Neural crest cell (in vitro differentiated cells): Measurements from ENCODE around the gene KCNS3. TPM values are rescaled to one million over a fixed set of nuclear protein-coding genes. Genes with fewer than 3 reads are reported as not detected.
A peak's percentile ranks its signal among the peaks of the same experiment; 100 is the strongest.

Experiments used
- DNase-seq: peaks from one replicate; pipeline ENCODE4 v3.0.0; 2021; ENCODE audit warnings: low read depth, mixed read lengths, low spot score
- H3K27ac Mint-ChIP-seq: one replicate; pipeline ENCODE4 v1.8.0; 2021; ENCODE audit warnings: mild to moderate bottlenecking, mixed read lengths; ENCODE audit not compliant: unreplicated experiment
- H3K27me3 Mint-ChIP-seq: 2 replicates; pipeline ENCODE4 v1.8.0; 2021; ENCODE audit warnings: low read depth, mild to moderate bottlenecking, mixed read lengths
- H3K36me3 Mint-ChIP-seq: 2 replicates; pipeline ENCODE4 v1.8.0; 2021; ENCODE audit warnings: low read depth, mild to moderate bottlenecking, mixed read lengths
- H3K4me1 Mint-ChIP-seq: 2 replicates; pipeline ENCODE4 v1.8.0; 2021; ENCODE audit warnings: mixed read lengths
- H3K4me3 Mint-ChIP-seq: one replicate; pipeline ENCODE4 v1.8.0; 2021; ENCODE audit warnings: mild to moderate bottlenecking, mixed read lengths
- H3K9me3 Mint-ChIP-seq: 2 replicates; pipeline ENCODE4 v1.8.0; 2021; ENCODE audit warnings: mixed read lengths
- CTCF ChIP-seq: fragments of 200-600 bp; sonication (generic); conservative IDR thresholded peaks from 2 replicates; pipeline ENCODE4 v1.5.0; 2021; ENCODE audit warnings: antibody characterized with exemption, mild to moderate bottlenecking
- total RNA-seq: library from RNA; stranded (reverse); gene quantifications from 2 replicates; pipeline ENCODE4 v1.2.1, GENCODE V29; 2021

KCNS3 gene
- total RNA-seq, 1 donor from 2014 or later: 1.4 TPM

GRCh38 chr2:17864676-17865075 lies 13.8 kb upstream of the KCNS3 start:
- H3K4me1 Mint-ChIP-seq: no peaks in the 10 kb centered on the region

GRCh38 chr2:17867133-17867532 lies 11.3 kb upstream of the KCNS3 start:
- H3K36me3 Mint-ChIP-seq: no peaks in the 10 kb centered on the region
- no peak overlapping the region for H3K4me3 Mint-ChIP-seq
- no peaks in the 10 kb centered on the region for H3K9me3 Mint-ChIP-seq
- TF ChIP-seq CTCF: no peak
- H3K4me1 Mint-ChIP-seq: no peaks in the 10 kb centered on the region
- H3K27me3 Mint-ChIP-seq: peaks cover 7% of the 10 kb centered on the region
- H3K27ac Mint-ChIP-seq: no peak overlapping the region
- no peak for DNase-seq

More at GRCh38 chr2:17864676-17865075, 13.8 kb upstream of the KCNS3 start:
- Mint-ChIP-seq H3K27me3 (peaks cover 18% of the 10 kb centered on the region), H3K9me3 (no peaks in the 10 kb centered on the region), H3K36me3 (no peaks in the 10 kb centered on the region), H3K27ac (no peak overlapping the region), H3K4me3 (no peak overlapping the region)
- DNase-seq: no peak
- no peak for TF ChIP-seq CTCF

GRCh38 chr2:17869128-17869527 lies 9.3 kb upstream of the KCNS3 start:
- DNase-seq: no peak
- Mint-ChIP-seq H3K9me3 (no peaks in the 10 kb centered on the region), H3K36me3 (no peaks in the 10 kb centered on the region), H3K4me3 (no peak overlapping the region), H3K27ac (no peak overlapping the region), H3K27me3 (peaks cover 26% of the 10 kb centered on the region), H3K4me1 (no peaks in the 10 kb centered on the region)
- no peak for TF ChIP-seq CTCF

- no peaks in the 10 kb centered on the region for H3K36me3 Mint-ChIP-seq
- no peaks in the 10 kb centered on the region for H3K4me1 Mint-ChIP-seq
- peaks cover 51% of the 10 kb centered on the region for H3K27me3 Mint-ChIP-seq
- no peak for DNase-seq
- H3K9me3 Mint-ChIP-seq: no peaks in the 10 kb centered on the region
- no peak overlapping the region for H3K4me3 Mint-ChIP-seq
- no peak overlapping the region for H3K27ac Mint-ChIP-seq
- TF ChIP-seq CTCF: no peak
Observed at GRCh38 chr2:17871639-17872038, 6.8 kb upstream of the KCNS3 start.

- Mint-ChIP-seq H3K4me1 (peaks cover 4% of the 10 kb centered on the region), H3K36me3 (no peaks in the 10 kb centered on the region), H3K9me3 (no peaks in the 10 kb centered on the region), H3K27me3 (peaks cover 64% of the 10 kb centered on the region), H3K4me3 (no peak overlapping the region), H3K27ac (no peak overlapping the region)
- DNase-seq: no peak
- TF ChIP-seq CTCF: no peak
Observed at GRCh38 chr2:17873021-17873420, 5.4 kb upstream of the KCNS3 start.

- no peak for TF ChIP-seq CTCF
- peak overlapping the region; percentile 32 for H3K4me3 Mint-ChIP-seq
- no peak for DNase-seq
- no peaks in the 10 kb centered on the region for H3K36me3 Mint-ChIP-seq
- H3K4me1 Mint-ChIP-seq: peaks cover 18% of the 10 kb centered on the region
- H3K27me3 Mint-ChIP-seq: peaks cover 87% of the 10 kb centered on the region
- no peaks in the 10 kb centered on the region for H3K9me3 Mint-ChIP-seq
- H3K27ac Mint-ChIP-seq: no peak overlapping the region
Observed at GRCh38 chr2:17876590-17876989, 1.9 kb upstream of the KCNS3 start.
